Cardiac muscle cell (in vitro differentiated cells and primary cell): ENCODE measurements around the gene NELFCD. TPM values are rescaled to one million over a fixed set of nuclear protein-coding genes. Genes with fewer than 3 reads are reported as not detected.
A peak's percentile ranks its signal among the peaks of the same experiment; 100 is the strongest.

ENCODE experiments used
- DNase-seq, 2 donors: peaks; one replicate each; pipeline versions ENCODE4 v3.0.0 to v3.0.0-alpha.2; 2010 to 2017; ENCODE audit warnings: low read depth in 1 of 2, low spot score in 1 of 2
- H3K27ac ChIP-seq: fragments of 200-600 bp; sonication (generic); 2 replicates; pipeline ENCODE4 v1.5.1; 2016
- H3K27me3 ChIP-seq: fragments of 200-600 bp; sonication (generic); 2 replicates; pipeline ENCODE4 v1.6.0; 2016; ENCODE audit warnings: control low read depth
- H3K36me3 ChIP-seq: fragments of 200-600 bp; sonication (generic); 2 replicates; pipeline ENCODE4 v1.5.1; 2016; ENCODE audit warnings: control low read depth
- H3K4me1 ChIP-seq: fragments of 200-600 bp; sonication (generic); 2 replicates; pipeline ENCODE4 v1.8.1; 2017; ENCODE audit warnings: low read depth, mild to moderate bottlenecking, mixed run types
- H3K4me3 ChIP-seq: fragments of 200-600 bp; sonication (generic); 2 replicates; pipeline ENCODE4 v1.5.1; 2016; ENCODE audit warnings: mild to moderate bottlenecking
- H3K9me3 ChIP-seq: fragments of 200-600 bp; sonication (generic); 2 replicates; pipeline ENCODE4 v1.5.1; 2017; ENCODE audit warnings: low read depth, mild to moderate bottlenecking, control low read depth
- polyA plus RNA-seq: library from polyadenylated mRNA; unstranded; fragments of >200 nt; fragmentation: Nextera tagmentation; extraction: Ambion mirVana; gene quantifications from 2 replicates; pipeline ENCODE4 v1.2.1, GENCODE V29; 2016
- total RNA-seq: library from RNA; depleted of rRNA; stranded (reverse); fragments of >200 nt; gene quantifications from 2 replicates; pipeline ENCODE4 v1.2.3, GENCODE V29; 2016
- TF ChIP-seq, protein P1 (sequence below): IDR thresholded peaks from 2 replicates; pipeline ENCODE4 v1.5.1; 2012; ENCODE audit warnings: low read depth, mild to moderate bottlenecking, low read length

NELFCD gene, protein sequence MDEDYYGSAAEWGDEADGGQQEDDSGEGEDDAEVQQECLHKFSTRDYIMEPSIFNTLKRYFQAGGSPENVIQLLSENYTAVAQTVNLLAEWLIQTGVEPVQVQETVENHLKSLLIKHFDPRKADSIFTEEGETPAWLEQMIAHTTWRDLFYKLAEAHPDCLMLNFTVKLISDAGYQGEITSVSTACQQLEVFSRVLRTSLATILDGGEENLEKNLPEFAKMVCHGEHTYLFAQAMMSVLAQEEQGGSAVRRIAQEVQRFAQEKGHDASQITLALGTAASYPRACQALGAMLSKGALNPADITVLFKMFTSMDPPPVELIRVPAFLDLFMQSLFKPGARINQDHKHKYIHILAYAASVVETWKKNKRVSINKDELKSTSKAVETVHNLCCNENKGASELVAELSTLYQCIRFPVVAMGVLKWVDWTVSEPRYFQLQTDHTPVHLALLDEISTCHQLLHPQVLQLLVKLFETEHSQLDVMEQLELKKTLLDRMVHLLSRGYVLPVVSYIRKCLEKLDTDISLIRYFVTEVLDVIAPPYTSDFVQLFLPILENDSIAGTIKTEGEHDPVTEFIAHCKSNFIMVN
- total RNA-seq = 69.4 and 77.3 TPM in 2 replicates
- 109 and 114 TPM in 2 replicates for polyA plus RNA-seq

- H3K9me3 ChIP-seq = no peaks in the 10 kb centered on the region
- peak within 1 kb of the TSS; percentile 92 for H3K4me3 ChIP-seq
- TF ChIP-seq, protein P1, sequence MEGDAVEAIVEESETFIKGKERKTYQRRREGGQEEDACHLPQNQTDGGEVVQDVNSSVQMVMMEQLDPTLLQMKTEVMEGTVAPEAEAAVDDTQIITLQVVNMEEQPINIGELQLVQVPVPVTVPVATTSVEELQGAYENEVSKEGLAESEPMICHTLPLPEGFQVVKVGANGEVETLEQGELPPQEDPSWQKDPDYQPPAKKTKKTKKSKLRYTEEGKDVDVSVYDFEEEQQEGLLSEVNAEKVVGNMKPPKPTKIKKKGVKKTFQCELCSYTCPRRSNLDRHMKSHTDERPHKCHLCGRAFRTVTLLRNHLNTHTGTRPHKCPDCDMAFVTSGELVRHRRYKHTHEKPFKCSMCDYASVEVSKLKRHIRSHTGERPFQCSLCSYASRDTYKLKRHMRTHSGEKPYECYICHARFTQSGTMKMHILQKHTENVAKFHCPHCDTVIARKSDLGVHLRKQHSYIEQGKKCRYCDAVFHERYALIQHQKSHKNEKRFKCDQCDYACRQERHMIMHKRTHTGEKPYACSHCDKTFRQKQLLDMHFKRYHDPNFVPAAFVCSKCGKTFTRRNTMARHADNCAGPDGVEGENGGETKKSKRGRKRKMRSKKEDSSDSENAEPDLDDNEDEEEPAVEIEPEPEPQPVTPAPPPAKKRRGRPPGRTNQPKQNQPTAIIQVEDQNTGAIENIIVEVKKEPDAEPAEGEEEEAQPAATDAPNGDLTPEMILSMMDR = no peak
- no peaks in the 10 kb centered on the region for H3K27me3 ChIP-seq
- peak; percentile 89 to 93 for DNase-seq
- peak within 1 kb of the TSS; percentile 87 for H3K27ac ChIP-seq
- H3K36me3 ChIP-seq = peaks cover 2% of the 10 kb centered on the region
- H3K4me1 ChIP-seq = peaks cover 8% of the 10 kb centered on the region
Observed at GRCh38 chr20:58980711-58981627, at the start of gene NELFCD. NELFCD (plus strand) TSS chr20:58981256; CDS start chr20:58981310, 54 bp downstream.

DNA sequence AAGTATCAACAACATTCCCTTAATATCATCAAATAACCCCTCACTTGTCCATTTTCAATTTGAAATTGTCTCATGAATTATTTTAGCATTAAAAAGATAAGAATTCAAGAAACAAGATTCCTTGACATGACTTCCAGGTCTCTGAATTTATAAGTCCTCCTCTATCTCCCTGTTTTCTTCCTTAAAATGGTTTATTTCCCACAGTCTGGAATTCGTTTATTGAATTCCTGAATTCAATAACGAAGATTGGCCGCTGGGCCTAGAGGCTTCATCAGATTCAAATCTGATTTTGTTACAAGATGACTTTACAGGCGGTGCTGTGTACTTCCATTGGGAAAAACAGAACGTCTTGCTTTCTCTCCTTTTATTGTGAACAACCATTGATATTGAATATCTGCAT lies 48.9 kb upstream of the NELFCD start:
- Histone ChIP-seq H3K36me3 (no peaks in the 10 kb centered on the region), H3K27ac (no peak overlapping the region), H3K4me3 (no peak overlapping the region), H3K9me3 (no peaks in the 10 kb centered on the region), H3K27me3 (no peaks in the 10 kb centered on the region), H3K4me1 (no peaks in the 10 kb centered on the region)
- TF ChIP-seq, protein P1 = no peak
- DNase-seq = no peak

DNA sequence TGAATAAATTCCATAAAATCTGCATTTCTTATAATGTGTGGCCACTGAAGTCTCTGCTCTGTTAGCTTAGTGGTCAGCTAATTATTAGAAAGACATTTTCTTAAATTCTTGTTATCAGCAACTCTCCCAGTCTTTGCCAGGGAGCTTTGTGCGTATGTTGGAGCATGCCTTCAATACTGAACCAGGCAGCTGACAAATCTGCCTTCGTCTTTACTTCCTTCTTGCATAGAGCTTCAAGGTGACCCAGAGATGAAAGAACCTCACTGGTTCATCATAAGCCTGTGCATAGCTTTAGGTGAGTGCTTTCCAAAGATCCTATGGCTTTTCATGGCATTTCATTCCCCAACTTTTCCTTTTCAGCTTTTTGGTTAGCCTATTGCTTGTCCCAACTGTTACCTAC lies 43.0 kb upstream of the NELFCD start:
- Histone ChIP-seq H3K4me1 (no peaks in the 10 kb centered on the region), H3K36me3 (no peaks in the 10 kb centered on the region), H3K4me3 (no peak overlapping the region), H3K9me3 (no peaks in the 10 kb centered on the region), H3K27ac (no peak overlapping the region), H3K27me3 (no peaks in the 10 kb centered on the region)
- no peak for DNase-seq
- TF ChIP-seq, protein P1 = no peak

DNA sequence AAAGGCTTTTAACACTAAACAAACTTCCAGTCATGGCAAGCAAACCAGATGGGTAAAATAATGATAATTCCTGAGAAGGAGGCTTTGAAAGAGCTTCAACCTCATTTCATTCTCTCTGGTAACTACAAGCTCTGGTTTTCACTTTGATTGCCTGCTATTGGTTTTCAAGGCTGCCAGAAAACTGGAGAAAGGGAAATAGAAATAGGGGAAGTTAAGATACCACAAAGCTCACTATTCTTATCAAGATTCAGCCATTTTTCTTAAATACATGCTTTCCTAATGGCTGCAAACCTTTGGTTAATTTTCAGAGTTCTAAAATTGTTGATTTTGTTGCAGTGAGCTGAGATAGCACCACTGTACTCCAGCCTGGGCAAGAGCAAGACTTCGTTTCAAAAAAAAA lies 42.5 kb upstream of the NELFCD start:
- Histone ChIP-seq H3K27ac (no peak overlapping the region), H3K36me3 (no peaks in the 10 kb centered on the region), H3K27me3 (no peaks in the 10 kb centered on the region), H3K9me3 (no peaks in the 10 kb centered on the region), H3K4me3 (no peak overlapping the region), H3K4me1 (no peaks in the 10 kb centered on the region)
- DNase-seq = no peak
- TF ChIP-seq, protein P1 = no peak

GRCh38 chr20:58941471-58941870 lies 39.6 kb upstream of the NELFCD start:
- Histone ChIP-seq H3K4me1 (no peaks in the 10 kb centered on the region), H3K4me3 (no peak overlapping the region), H3K27ac (no peak overlapping the region), H3K36me3 (no peaks in the 10 kb centered on the region), H3K27me3 (no peaks in the 10 kb centered on the region), H3K9me3 (no peaks in the 10 kb centered on the region)
- TF ChIP-seq, protein P1 = no peak
- DNase-seq = no peak
